ENCODE results near the gene CCDC73. TPM values are rescaled to one million over a fixed set of nuclear protein-coding genes. Genes with fewer than 3 reads are reported as not detected.

Gene CCDC73
- total and polyA plus RNA-seq, 4 donors, result 0.02 to 0.50 (median 0.33) TPM

GRCh38 chr11:32817852-32818183, 23.4 kb upstream of the CCDC73 start:
- 77% methylated on average over 3 of the region's 3 CpGs for WGBS
- H3K4me3 ChIP-seq (ENCODE audit: low read depth in 1 of 3, low read length in 3 of 3), result no peak overlapping the region
- TF ChIP-seq JUND (IDR thresholded peaks at IDR 0.05), result no peak
- TF ChIP-seq EGR1 (IDR thresholded peaks at IDR 0.05; ENCODE audit: low read depth in 2 of 2), result no peak
- TF ChIP-seq, protein P1, sequence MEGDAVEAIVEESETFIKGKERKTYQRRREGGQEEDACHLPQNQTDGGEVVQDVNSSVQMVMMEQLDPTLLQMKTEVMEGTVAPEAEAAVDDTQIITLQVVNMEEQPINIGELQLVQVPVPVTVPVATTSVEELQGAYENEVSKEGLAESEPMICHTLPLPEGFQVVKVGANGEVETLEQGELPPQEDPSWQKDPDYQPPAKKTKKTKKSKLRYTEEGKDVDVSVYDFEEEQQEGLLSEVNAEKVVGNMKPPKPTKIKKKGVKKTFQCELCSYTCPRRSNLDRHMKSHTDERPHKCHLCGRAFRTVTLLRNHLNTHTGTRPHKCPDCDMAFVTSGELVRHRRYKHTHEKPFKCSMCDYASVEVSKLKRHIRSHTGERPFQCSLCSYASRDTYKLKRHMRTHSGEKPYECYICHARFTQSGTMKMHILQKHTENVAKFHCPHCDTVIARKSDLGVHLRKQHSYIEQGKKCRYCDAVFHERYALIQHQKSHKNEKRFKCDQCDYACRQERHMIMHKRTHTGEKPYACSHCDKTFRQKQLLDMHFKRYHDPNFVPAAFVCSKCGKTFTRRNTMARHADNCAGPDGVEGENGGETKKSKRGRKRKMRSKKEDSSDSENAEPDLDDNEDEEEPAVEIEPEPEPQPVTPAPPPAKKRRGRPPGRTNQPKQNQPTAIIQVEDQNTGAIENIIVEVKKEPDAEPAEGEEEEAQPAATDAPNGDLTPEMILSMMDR (IDR thresholded peaks at IDR 0.05; ENCODE audit: low read depth, low read length, missing input control), result no peak
- no peak for TF ChIP-seq HNF4A (conservative IDR thresholded peaks at IDR 0.05)
- DNase-seq (ENCODE audit: low spot score), result no peak
- H3K9me3 ChIP-seq (ENCODE audit: control insufficient read depth in 4 of 4, low read length in 3 of 4), result no peaks in the 10 kb centered on the region
- no peak overlapping the region for H3K27ac ChIP-seq (ENCODE audit: low read depth in 1 of 2, low read length in 2 of 2)
- no peaks in the 10 kb centered on the region for H3K27me3 ChIP-seq (ENCODE audit: control insufficient read depth in 4 of 4, insufficient read depth in 4 of 4, low read length in 3 of 4)
- no peak overlapping the region for H3K9ac ChIP-seq (ENCODE audit: low read depth in 1 of 2, low read length in 2 of 2)
- H3K36me3 ChIP-seq (ENCODE audit: control insufficient read depth in 4 of 4, insufficient read depth in 3 of 4, low read depth in 1 of 4, low read length in 3 of 4), result no peaks in the 10 kb centered on the region
- H3K4me1 ChIP-seq (ENCODE audit: control insufficient read depth in 4 of 4, insufficient read depth in 4 of 4, low read length in 3 of 4), result peaks cover 0 to 6% (median 0%) of the 10 kb centered on the region in 4 donors

DNA sequence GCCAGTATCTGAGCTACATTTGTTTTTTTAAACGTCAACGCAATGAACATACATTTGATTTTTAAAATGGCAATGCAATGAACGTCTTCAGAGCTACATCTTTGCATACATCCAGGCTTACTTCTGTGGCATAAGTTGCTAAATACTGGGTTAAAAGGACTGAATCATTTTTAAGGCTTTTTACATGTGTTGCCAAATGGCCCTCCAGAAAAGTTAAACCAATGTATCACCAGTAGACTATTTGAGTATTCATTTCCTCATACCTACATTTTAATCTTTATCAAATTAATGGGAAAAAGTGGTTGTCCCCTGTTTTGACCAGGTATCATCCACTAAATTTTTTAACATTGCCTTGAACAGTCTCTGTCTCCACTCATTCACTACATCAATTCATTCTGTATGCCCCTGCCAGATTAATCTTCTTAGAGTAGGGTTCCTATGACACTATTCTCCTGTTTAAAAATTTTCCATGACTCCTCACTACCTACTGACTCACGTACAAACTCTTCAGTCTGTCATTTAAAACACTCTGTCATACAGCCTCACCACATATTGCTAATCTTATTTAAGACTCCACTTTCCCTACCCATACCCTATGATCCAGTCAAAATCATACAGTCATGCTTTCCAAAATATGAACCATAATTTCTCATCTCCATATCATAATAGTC, 22.9 kb upstream of the CCDC73 start:
- no peaks in the 10 kb centered on the region for H3K9me3 ChIP-seq (ENCODE audit: control insufficient read depth in 4 of 4, low read length in 3 of 4)
- no peaks in the 10 kb centered on the region for H3K27me3 ChIP-seq (ENCODE audit: control insufficient read depth in 4 of 4, insufficient read depth in 4 of 4, low read length in 3 of 4)
- TF ChIP-seq GABPA (IDR thresholded peaks at IDR 0.05 in 1 of 2, conservative IDR thresholded peaks at IDR 0.05 in 1 of 2) (no peak), HNF4A (conservative IDR thresholded peaks at IDR 0.05) (no peak), RAD21 (IDR thresholded peaks at IDR 0.05) (no peak)
- H3K27ac ChIP-seq (ENCODE audit: low read depth in 1 of 2, low read length in 2 of 2), result no peak overlapping the region
- DNase-seq (ENCODE audit: low spot score), result no peak
- no peak overlapping the region for H3K9ac ChIP-seq (ENCODE audit: low read depth in 1 of 2, low read length in 2 of 2)
- no peak overlapping the region for H3K4me3 ChIP-seq (ENCODE audit: low read depth in 1 of 3, low read length in 3 of 3)
- no peaks in the 10 kb centered on the region for H3K36me3 ChIP-seq (ENCODE audit: control insufficient read depth in 4 of 4, insufficient read depth in 3 of 4, low read depth in 1 of 4, low read length in 3 of 4)
- WGBS, result 91% methylated on average over 4 of the region's 4 CpGs
- peaks cover 0 to 6% (median 0%) of the 10 kb centered on the region in 4 donors for H3K4me1 ChIP-seq (ENCODE audit: control insufficient read depth in 4 of 4, insufficient read depth in 4 of 4, low read length in 3 of 4)

DNA sequence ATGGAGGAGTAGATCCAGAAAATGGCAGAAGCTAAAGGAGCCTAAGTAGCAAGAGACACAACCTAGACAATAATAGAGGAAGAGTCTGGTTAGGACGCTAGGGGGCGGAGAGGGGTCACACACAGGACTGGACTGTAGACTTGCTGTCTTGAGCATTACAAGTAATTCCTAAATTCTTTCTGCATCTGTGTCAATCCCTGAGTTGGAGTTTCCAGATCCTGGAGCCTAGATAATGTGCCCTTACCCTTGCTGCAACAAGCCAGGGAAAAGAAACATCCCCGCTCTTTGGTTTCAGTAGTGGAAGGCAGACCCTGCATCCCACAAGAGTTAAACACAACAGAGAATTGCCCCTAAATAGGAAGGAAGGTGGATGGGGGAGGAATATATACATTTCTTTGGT, 14.9 kb upstream of the CCDC73 start:
- Histone ChIP-seq H3K27ac (ENCODE audit: low read depth in 1 of 2, low read length in 2 of 2) (no peak overlapping the region), H3K9me3 (ENCODE audit: control insufficient read depth in 4 of 4, low read length in 3 of 4) (no peaks in the 10 kb centered on the region), H3K36me3 (ENCODE audit: control insufficient read depth in 4 of 4, insufficient read depth in 3 of 4, low read depth in 1 of 4, low read length in 3 of 4) (no peaks in the 10 kb centered on the region), H3K4me1 (ENCODE audit: control insufficient read depth in 4 of 4, insufficient read depth in 4 of 4, low read length in 3 of 4) (no peaks in the 10 kb centered on the region), H3K27me3 (ENCODE audit: control insufficient read depth in 4 of 4, insufficient read depth in 4 of 4, low read length in 3 of 4) (no peaks in the 10 kb centered on the region), H3K9ac (ENCODE audit: low read depth in 1 of 2, low read length in 2 of 2) (no peak overlapping the region), H3K4me3 (ENCODE audit: low read depth in 1 of 3, low read length in 3 of 3) (no peak overlapping the region)
- 31% methylated on average over 3 of the region's 3 CpGs for WGBS
- peak; percentile 62 for DNase-seq (ENCODE audit: low spot score)
- no peak for TF ChIP-seq GABPA (IDR thresholded peaks at IDR 0.05 in 1 of 2, conservative IDR thresholded peaks at IDR 0.05 in 1 of 2)
- TF ChIP-seq RAD21 (IDR thresholded peaks at IDR 0.05), result peak; percentile 91
- peak; percentile 16 to 69 for TF ChIP-seq HNF4A (conservative IDR thresholded peaks at IDR 0.05)
- peak in 1 of 2 donors; percentile 34 for TF ChIP-seq RXRA (IDR thresholded peaks at IDR 0.05)
- no peak for TF ChIP-seq FOXA1 (IDR thresholded peaks at IDR 0.05)
- TF ChIP-seq TAF1 (conservative IDR thresholded peaks at IDR 0.05), result no peak
- TF ChIP-seq, protein P1 (IDR thresholded peaks at IDR 0.05; ENCODE audit: low read depth, low read length, missing input control), result peak; percentile 68
- no peak for TF ChIP-seq EGR1 (IDR thresholded peaks at IDR 0.05; ENCODE audit: low read depth in 2 of 2)
- TF ChIP-seq, protein P2, sequence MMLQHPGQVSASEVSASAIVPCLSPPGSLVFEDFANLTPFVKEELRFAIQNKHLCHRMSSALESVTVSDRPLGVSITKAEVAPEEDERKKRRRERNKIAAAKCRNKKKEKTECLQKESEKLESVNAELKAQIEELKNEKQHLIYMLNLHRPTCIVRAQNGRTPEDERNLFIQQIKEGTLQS (IDR thresholded peaks at IDR 0.05), result no peak
- no peak for TF ChIP-seq SP1 (IDR thresholded peaks at IDR 0.05)
- peak; percentile 25 for TF ChIP-seq HNF4G (IDR thresholded peaks at IDR 0.05)
- TF ChIP-seq JUND (IDR thresholded peaks at IDR 0.05), result peak in 1 of 2 donors; percentile 35
- peak; percentile 29 for TF ChIP-seq NR2F2 (IDR thresholded peaks at IDR 0.05)
- no peak for TF ChIP-seq ZBTB33 (IDR thresholded peaks at IDR 0.05)
- TF ChIP-seq, protein P3, sequence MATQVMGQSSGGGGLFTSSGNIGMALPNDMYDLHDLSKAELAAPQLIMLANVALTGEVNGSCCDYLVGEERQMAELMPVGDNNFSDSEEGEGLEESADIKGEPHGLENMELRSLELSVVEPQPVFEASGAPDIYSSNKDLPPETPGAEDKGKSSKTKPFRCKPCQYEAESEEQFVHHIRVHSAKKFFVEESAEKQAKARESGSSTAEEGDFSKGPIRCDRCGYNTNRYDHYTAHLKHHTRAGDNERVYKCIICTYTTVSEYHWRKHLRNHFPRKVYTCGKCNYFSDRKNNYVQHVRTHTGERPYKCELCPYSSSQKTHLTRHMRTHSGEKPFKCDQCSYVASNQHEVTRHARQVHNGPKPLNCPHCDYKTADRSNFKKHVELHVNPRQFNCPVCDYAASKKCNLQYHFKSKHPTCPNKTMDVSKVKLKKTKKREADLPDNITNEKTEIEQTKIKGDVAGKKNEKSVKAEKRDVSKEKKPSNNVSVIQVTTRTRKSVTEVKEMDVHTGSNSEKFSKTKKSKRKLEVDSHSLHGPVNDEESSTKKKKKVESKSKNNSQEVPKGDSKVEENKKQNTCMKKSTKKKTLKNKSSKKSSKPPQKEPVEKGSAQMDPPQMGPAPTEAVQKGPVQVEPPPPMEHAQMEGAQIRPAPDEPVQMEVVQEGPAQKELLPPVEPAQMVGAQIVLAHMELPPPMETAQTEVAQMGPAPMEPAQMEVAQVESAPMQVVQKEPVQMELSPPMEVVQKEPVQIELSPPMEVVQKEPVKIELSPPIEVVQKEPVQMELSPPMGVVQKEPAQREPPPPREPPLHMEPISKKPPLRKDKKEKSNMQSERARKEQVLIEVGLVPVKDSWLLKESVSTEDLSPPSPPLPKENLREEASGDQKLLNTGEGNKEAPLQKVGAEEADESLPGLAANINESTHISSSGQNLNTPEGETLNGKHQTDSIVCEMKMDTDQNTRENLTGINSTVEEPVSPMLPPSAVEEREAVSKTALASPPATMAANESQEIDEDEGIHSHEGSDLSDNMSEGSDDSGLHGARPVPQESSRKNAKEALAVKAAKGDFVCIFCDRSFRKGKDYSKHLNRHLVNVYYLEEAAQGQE (IDR thresholded peaks at IDR 0.05), result no peak
- no peak for TF ChIP-seq YY1 (IDR thresholded peaks at IDR 0.05)
- no peak for TF ChIP-seq MAX (IDR thresholded peaks at IDR 0.05)
